Esophagus (tissue), 2 donors: Measurements from ENCODE around the gene PABPC5. TPM values are rescaled to one million over a fixed set of nuclear protein-coding genes. Genes with fewer than 3 reads are reported as not detected.

Source experiments
- H3K27ac ChIP-seq, 2 donors: one replicate each; pipeline ENCODE4 v1.5.1; 2013; ENCODE audit warnings: low read depth in 2 of 2, mild to moderate bottlenecking in 2 of 2, inconsistent platforms in 1 of 2, low read length in 1 of 2, moderate library complexity in 1 of 2
- H3K27me3 ChIP-seq, 2 donors: one replicate each; pipeline ENCODE4 v1.6.1; 2013; ENCODE audit warnings: low read length in 2 of 2, control low read depth in 1 of 2, mild to moderate bottlenecking in 1 of 2; ENCODE audit not compliant: insufficient read depth in 2 of 2, control insufficient read depth in 1 of 2
- H3K36me3 ChIP-seq, 2 donors: one replicate each; pipeline ENCODE4 v1.6.1; 2013; ENCODE audit warnings: low read length in 1 of 2; ENCODE audit not compliant: control insufficient read depth in 2 of 2, insufficient read depth in 2 of 2
- H3K4me1 ChIP-seq, 2 donors: one replicate each; pipeline ENCODE4 v1.6.1; 2013; ENCODE audit warnings: low read length in 1 of 2; ENCODE audit not compliant: control insufficient read depth in 2 of 2, insufficient read depth in 2 of 2
- H3K4me3 ChIP-seq, 2 donors: one replicate each; pipeline ENCODE4 v1.5.1; 2013; ENCODE audit warnings: low read length in 2 of 2, mild to moderate bottlenecking in 2 of 2, low read depth in 1 of 2, moderate library complexity in 1 of 2
- H3K9me3 ChIP-seq, 2 donors: one replicate each; pipeline ENCODE4 v1.6.1; 2013; ENCODE audit warnings: mild to moderate bottlenecking in 2 of 2, low read depth in 1 of 2, low read length in 1 of 2, moderate library complexity in 1 of 2; ENCODE audit not compliant: control insufficient read depth in 2 of 2, insufficient read depth in 1 of 2
- WGBS, 2 donors: extraction: QIAGEN DNeasy Blood & Tissue Kit; methylation state at CpG; one replicate each; pipeline ENCODE4 v1.1.7; 2013; 5-methylcytosine and 5-hydroxymethylcytosine counted together
- polyA plus RNA-seq, 2 donors: library from polyadenylated mRNA; stranded (reverse); fragments of 200-250 nt; gene quantifications; one replicate each; pipeline ENCODE4 v1.2.3, GENCODE V29; 2013
- donor health status: healthy with polysubstance abuse.
- donor health status: Bipolar disorder and iron deficiency.

The PABPC5 gene
- polyA plus RNA-seq = under 1 TPM; 0.08 to 0.19 TPM

DNA sequence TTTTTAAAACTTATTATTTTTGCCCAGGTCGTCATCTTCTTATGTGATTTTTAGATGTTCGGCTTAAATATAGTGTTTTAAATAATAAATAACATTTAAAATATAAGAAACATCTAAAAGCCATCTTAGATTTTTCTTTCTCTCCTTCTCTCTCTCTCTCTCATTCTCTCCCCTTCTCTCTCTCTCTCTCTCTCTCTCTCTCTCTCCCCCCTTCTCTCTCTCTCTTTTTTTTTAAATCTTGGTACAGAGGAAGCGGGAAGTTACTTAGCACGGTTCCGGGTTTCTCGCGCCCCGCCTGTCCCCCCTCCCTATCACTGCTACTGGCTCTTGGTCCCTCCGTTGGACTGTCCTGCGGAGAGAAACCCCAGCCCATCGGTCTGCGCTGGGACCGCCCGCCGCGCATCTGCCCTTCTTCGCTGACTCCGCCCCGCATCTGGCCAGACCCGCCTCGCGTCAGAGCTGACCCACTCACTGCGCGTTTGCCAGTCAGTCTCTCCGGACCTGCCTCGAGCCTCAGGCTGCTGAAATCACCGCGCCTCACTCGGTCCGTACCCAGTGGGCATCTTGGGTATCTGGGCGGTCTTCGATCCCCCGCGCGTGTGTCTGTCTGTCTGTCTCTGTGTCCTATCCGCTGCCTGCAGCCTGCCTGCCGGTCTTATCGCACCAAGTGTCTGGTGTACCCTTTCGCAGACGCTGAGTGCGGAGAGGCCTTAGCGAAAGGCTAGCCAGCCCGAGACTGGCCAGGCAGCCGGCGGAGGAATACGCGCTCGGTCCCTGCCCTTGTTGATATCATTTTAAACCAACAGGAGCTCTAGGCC lies at the start of gene PABPC5:
Gene PABPC5, plus strand, starts transcription at position 489 of the 818 bp plus-strand sequence. CDS start 739 bp downstream, outside the sequence.
- H3K36me3 ChIP-seq = no peaks in the 10 kb centered on the region
- no peaks in the 10 kb centered on the region for H3K9me3 ChIP-seq
- WGBS, 2 donors = 8 to 21% methylated on average over 48 of the region's 48 CpGs
- peak within 1 kb of the TSS; percentile 54 to 58 for H3K27ac ChIP-seq
- peak within 1 kb of the TSS; percentile 26 to 41 for H3K4me3 ChIP-seq
- no peaks in the 10 kb centered on the region for H3K4me1 ChIP-seq
- no peaks in the 10 kb centered on the region for H3K27me3 ChIP-seq

DNA sequence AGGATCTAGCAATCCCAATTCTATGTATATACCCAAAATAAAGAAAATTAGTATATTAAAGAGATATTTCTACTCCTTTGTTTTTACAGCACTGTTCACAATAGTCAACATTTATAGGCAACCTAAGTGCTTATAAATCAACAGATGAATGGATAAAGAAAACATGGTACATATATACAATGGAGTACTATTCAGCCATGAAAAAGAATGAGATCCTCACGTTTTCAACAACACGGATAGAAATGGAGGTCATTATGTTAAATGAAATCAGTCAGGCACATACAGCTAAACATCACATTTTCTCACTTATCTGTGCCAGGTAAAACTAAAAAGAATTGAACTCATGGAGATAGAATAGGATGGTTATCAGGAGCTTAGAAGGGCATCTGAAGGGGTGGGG lies 45.6 kb upstream of the PABPC5 start:
- 78 to 80% methylated on average over 2 of the region's 2 CpGs for WGBS, 2 donors
- H3K4me3 ChIP-seq = no peak overlapping the region

DNA sequence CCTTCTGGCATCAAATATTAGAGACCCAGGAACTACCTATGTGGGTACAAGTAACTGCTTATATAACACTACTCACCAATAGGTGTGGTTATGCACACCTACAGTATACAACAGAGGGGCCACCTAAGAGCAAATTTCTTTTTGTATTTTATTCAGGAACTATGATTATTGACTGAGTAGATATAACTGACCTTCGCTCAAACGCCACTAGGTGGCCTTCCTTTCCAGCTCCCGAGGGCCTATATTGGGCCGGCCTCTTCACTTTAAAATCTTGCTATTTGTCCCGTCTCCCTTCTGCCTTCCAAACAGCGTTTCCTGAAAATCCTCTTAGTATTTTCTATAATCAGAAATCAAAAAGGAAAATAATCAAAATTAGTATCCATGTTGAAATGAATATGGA lies 19.9 kb upstream of the PABPC5 start:
- no peaks in the 10 kb centered on the region for H3K4me1 ChIP-seq
- H3K4me3 ChIP-seq = no peak overlapping the region
- WGBS, 2 donors = 24 to 41% methylated on average over 6 of the region's 6 CpGs
- no peaks in the 10 kb centered on the region for H3K9me3 ChIP-seq
- H3K27me3 ChIP-seq = no peaks in the 10 kb centered on the region
- H3K36me3 ChIP-seq = no peaks in the 10 kb centered on the region
- H3K27ac ChIP-seq = no peak overlapping the region

More for the DNA sequence above, 45.6 kb upstream of the PABPC5 start:
- Histone ChIP-seq H3K27ac (no peak overlapping the region), H3K27me3 (no peaks in the 10 kb centered on the region), H3K4me1 (no peaks in the 10 kb centered on the region), H3K36me3 (no peaks in the 10 kb centered on the region), H3K9me3 (no peaks in the 10 kb centered on the region)

DNA sequence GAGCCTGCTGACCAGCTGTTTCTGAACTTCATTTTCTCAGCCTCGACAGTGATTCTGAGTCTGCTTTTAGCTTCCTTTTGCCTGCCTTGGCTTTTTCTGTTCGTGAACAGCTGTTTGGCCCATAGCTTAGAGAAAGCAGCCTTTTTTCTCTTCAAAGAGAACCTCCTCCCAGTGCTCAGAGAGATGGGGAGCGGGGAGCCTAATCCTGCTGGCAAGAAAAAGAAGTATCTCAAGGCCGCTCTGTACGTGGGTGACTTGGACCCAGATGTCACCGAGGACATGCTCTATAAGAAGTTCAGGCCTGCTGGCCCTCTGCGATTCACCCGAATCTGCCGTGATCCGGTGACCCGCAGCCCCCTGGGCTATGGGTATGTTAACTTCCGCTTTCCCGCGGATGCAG lies 756 bp downstream of the PABPC5 start:
- WGBS, 2 donors = 46 to 50% methylated on average over 14 of the region's 14 CpGs
- H3K27ac ChIP-seq = peak overlapping the region; percentile 54 to 58

More for the DNA sequence above, 756 bp downstream of the PABPC5 start:
- Histone ChIP-seq H3K36me3 (no peaks in the 10 kb centered on the region), H3K9me3 (no peaks in the 10 kb centered on the region), H3K27me3 (no peaks in the 10 kb centered on the region), H3K4me1 (no peaks in the 10 kb centered on the region), H3K4me3 (peak overlapping the region in 1 of 2 donors; percentile 2)
